SKM-1 treated with dmso at 0.1 percent for 144 hours (cell line): ENCODE measurements around the gene TMEM61.

Experiments
- DNase-seq: peaks from one replicate; lab custom pipeline; 2025; ENCODE audit not compliant: unreplicated experiment; lab: John Stamatoyannopoulos, UW

The TMEM61 gene

DNA sequence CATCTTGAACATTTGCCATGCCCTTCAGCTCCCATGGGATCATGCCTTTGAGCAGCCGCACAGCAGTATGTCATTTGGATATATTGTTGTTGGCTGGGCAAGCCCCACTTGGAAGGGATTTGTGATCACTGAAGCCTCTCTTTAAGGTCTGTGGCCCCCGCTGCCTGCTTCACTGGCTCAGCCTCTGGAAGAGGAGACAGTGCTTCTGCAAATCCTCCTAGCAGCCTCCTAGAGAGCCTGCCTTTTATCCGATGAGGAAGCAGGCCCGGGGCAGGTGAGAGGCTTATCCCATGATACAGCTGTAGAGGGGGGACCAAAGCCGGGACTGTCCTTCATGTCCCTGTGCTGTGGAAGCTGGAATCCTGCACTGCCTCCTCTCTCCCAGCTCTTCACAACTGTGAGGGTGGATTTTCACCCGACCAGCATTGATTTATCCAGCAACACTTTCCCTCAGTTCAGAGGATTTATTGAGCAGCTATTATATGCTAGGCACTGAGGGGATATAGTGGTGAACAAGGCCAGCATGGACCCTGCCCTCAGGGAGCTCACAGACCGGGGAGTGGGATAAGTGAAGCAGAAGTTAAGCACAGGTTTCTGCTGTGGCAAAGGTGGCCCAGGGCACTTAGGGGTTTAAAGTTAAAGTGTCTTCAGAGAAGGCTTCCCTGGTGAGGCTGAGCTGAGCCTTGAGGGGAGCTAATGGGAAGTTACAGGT lies 3.9 kb downstream of the TMEM61 start:
- DNase-seq, result no peak

DNA sequence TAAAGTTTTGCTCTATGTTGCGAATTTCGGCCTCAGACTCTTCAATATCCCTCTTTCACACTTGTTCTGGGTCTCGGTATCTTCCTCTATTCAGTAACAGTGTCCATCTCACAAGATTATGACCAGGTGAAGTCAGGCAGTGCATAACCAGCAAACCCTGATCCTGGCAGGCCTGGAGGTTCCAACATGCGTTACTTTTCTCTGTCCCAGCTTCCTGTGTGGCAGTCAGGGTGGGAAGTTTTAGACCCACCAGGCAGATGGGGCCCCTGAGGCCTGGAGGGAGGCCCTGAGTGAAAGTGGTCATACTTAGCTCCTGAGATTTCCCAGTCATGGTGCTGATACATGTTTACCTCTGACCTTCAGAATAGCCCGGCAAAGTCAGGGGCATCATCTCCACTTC lies 5.1 kb downstream of the TMEM61 start:
- DNase-seq, result no peak

DNA sequence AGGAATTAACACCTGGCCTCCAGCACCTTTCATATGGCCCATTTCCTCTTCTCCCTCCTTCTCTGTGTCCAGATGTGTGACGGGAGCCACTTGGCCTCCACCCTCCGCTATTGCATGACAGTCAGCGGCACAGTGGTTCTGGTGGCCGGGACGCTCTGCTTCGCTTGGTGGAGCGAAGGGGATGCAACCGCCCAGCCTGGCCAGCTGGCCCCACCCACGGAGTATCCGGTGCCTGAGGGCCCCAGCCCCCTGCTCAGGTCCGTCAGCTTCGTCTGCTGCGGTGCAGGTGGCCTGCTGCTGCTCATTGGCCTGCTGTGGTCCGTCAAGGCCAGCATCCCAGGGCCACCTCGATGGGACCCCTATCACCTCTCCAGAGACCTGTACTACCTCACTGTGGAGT lies 5.6 kb downstream of the TMEM61 start:
- no peak for DNase-seq

DNA sequence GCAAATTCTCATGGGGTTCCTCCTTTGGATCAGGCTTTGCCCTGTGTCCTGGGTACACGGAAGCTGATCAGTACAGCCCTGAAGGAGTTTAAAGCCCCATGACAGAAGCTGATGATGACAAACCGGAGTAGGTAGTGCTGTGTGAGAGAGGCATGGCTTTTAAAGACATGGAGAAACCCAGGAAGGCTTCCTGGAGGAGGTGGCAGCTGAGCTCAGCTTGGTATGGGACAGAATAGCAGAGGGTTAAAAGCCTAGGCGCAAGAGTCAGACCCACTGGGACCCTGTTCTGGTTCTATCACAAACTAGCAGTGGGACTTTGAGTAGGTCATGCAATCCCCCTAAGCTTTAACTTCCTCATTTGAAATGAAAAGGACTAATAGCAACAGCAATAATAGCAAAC lies 6.1 kb downstream of the TMEM61 start:
- DNase-seq, result no peak

- no peak for DNase-seq
Measured at GRCh38 chr1:54987427-54987826, 7.0 kb downstream of the TMEM61 start.

- no peak for DNase-seq
Measured at GRCh38 chr1:54987919-54988705, 7.7 kb downstream of the TMEM61 start.

DNA sequence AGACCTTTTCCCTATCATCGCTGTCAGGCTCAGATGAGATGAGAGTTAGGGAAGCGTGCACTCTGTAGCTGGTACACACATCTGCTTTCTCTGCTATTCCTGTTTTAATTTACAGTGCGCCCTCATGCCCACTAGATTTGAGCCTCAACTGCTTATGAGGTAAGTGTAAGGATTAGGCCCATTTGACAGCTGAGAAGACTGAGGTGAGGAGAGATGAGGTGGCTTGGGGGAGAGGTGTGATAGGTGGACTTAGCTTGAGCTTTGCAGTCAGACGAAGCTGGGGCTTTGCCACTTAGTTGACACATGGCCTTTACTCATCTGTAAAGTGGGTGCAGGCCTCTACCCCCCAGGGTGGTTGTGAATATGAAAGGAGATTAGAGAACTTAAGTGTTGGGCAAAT lies 8.5 kb downstream of the TMEM61 start:
- no peak for DNase-seq

DNA sequence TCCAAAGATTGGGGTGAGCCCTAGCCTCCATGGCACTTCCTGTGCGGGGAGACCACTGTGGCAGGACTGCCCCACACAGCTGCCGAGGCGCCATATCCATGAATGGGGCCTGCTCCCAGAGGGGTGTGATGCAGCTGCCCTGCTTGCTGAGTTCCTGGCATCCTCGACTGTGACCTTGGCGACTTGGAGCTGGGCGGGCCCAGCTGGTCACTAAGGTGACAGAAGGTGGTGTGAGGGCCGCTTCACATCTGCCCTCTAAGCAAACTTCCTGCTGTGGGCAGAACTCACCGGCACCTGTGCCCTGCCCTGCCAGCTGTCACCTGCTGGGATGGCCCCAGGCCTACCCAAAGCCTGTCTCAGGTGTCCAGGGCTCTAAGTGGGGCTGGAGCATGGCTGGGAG lies 9.0 kb downstream of the TMEM61 start:
- no peak for DNase-seq

- no peak for DNase-seq
Measured at GRCh38 chr1:54989968-54990810, 9.8 kb downstream of the TMEM61 start.

DNA sequence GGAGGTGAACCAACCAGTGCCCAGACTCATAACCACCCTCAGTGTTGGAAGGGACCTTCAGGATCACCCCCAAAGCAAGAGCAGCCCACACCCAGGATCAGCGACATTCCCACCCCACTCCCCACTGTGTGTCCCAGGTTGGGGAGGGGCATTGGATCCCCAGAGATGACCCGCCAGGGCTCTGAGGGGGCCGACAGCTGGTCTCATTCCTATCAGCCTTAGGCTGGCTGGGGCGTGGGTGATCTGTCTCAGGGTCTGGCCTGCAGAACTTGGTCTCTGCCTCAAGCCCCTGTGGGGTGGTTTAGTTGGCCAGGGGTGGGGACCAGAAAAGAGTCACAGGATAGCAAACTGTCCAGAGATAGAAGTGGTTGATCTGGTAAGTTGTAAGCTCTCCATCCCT lies 10.5 kb downstream of the TMEM61 start:
- no peak for DNase-seq

DNA sequence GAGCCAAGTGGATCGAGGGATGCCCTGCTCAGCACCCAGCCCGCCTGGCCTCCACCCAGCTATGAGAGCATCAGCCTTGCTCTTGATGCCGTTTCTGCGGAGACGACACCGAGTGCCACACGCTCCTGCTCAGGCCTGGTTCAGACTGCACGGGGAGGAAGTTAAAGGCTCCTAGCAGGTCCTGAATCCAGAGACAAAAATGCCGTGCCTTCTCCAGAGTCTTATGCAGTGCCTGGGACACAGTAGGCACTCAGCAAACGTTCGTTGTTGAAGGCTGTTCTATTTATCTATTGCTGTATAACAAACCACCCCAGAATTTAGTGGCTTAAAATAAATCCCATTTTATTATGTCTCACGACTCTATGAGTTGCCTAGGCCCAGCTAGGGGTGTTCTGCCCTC lies 11.5 kb downstream of the TMEM61 start:
- DNase-seq, result no peak

GRCh38 chr1:54993140-54993539 lies 12.7 kb downstream of the TMEM61 start:
- DNase-seq, result no peak

GRCh38 chr1:54994355-54994990 lies 14.0 kb downstream of the TMEM61 start:
- no peak for DNase-seq

DNA sequence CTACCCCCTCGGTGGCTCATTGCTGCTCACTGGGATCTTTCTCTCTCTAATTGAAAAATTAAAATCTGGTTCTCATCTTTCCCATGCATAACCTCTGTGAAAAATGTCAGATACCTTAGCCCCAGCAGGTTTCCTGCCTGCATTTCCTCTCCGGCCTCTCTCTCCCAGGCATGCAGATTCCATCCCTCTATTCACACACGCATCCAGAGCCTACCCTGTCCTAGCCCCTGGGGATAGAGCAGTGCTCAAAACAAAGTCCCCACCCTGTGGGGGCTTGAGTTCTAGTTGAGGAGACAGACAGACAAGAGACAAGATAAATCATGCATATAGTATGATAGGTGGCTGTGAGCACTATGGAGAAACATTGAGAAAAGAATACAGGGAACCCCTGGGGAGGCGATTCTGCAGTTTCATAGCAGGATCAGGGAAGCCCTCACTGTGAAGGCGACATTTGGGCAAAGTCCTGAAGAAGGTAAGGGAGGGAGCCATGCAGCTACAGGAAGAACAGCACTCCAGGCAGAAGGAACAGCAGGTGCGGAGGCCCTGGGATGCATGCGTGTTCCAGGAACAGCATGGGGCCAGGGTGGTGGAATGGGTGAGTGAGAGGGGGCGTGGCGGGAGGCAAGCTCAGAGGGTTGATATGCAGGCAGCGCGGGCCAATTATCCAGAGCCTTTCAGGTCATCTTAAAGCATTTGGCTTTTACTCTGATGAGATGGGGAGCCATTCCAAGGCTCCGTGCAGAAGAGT lies 14.8 kb downstream of the TMEM61 start:
- DNase-seq, result no peak

- DNase-seq, result no peak
Measured at GRCh38 chr1:54995835-54996234, 15.4 kb downstream of the TMEM61 start.

DNA sequence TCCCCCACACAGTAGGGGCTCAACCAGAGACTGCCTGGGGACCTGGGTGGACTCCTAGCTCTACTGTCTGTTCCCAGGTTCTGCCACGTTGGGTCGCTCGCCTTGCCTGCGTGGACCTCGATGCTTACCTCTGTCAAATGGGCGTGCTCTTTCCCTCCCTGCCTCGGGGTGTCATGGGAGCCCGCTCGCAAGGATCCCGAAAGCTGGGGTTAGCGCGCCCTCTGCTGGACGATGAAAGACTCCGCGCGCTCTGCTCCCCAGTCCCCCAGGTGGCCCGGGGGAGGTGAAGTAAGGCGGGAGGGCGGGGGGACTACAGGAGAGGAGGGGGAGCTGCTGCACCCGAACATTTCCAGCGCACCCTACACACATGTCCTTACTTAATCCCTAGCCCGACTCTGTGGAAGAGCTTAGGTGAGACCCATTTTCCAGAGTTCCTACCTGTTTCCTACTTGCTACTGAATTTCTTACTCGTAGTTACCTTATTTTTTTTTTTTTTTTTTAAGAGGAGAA lies 16.0 kb downstream of the TMEM61 start:
- DNase-seq, result peak; percentile 70

- no peak for DNase-seq
Measured at GRCh38 chr1:54996869-54997710, 16.7 kb downstream of the TMEM61 start.

DNA sequence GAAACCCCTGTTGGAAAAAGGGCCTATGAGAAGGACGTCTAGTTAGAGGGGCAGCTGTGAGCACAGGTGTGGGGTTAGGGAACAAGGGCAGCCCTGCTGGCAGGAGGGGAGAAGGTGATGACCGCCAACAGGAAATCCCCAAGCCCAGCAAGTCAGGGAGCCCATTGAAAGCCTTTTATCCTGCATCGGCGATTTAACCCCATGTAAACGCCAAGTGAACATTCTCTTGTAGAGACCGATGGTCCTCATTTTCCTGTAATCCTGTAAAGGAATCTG lies 17.2 kb downstream of the TMEM61 start:
- no peak for DNase-seq

DNA sequence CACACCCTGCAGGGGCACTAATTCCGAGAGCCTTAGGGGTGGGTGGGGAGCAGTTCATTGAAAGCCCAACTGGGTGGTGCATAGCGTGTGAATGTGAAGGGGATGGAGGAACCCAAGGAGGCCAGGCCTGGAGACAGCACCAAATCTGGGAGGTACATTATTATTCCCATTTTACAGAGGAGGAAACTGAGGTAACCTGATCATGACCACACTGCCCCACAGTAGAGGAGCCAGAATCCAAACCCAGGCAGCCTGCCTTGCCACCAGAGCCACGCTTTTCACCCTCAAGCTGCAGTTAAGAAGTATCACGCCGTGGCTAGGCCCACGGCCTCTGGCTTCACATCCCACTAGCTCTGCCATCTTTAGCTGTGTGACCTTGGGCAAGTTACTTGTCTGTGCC lies 17.7 kb downstream of the TMEM61 start:
- DNase-seq, result no peak

DNA sequence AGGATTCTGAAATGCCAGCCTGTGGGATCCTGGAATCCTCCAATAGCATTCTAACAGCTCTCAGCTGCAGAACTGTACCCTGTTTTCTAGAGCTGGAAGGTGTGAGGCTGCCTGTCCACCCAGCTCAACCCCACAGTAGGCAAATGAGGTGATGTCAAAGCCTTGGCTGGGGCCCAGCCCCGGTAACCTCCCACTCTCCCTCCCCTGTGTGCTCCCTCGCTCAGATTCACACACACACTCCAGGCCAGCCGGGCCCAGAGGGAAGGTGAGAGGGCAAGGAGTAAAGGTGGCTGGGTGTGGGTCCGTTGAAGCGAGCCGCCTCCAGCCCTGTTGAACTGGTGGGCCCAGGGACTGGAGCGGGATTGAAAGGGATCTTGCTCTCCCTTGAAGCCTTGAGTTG lies 18.2 kb downstream of the TMEM61 start, which contains the start of gene BSND:
TSS of gene BSND (plus strand) at position 257 of the 400 bp plus-strand sequence. CDS start 254 bp downstream, outside the sequence.
- no peak for DNase-seq
